WTC11 (cell line): Measurements from ENCODE around the gene EEIG1.
A peak's percentile ranks its signal among the peaks of the same experiment; 100 is the strongest.

ENCODE experiments used
- CBFB ChIP-seq: sonication (generic); formaldehyde crosslinking; IDR thresholded peaks from 2 replicates; pipeline ENCODE4 v1.8.1; 2022; ENCODE audit warnings: mild to moderate bottlenecking, low read depth, missing genetic modification reagents
- CREM ChIP-seq: sonication (generic); formaldehyde crosslinking; IDR thresholded peaks from 2 replicates; pipeline ENCODE4 v1.8.1; 2022; ENCODE audit warnings: mild to moderate bottlenecking, missing genetic modification reagents, moderate library complexity
- ELF4 ChIP-seq: sonication (generic); formaldehyde crosslinking; IDR thresholded peaks from 2 replicates; pipeline ENCODE4 v1.8.1; 2022; ENCODE audit warnings: low read depth, mild to moderate bottlenecking, moderate library complexity, missing genetic modification reagents
- FOXJ3 ChIP-seq: sonication (generic); formaldehyde crosslinking; IDR thresholded peaks from 2 replicates; pipeline ENCODE4 v1.9.0; 2021; ENCODE audit warnings: missing genetic modification reagents, mild to moderate bottlenecking, borderline replicate concordance
- FOXP1 ChIP-seq: sonication (generic); formaldehyde crosslinking; IDR thresholded peaks from 2 replicates; pipeline ENCODE4 v1.8.0; 2022; ENCODE audit warnings: missing genetic modification reagents, mild to moderate bottlenecking, moderate library complexity, borderline replicate concordance
- HMGA2 ChIP-seq: fragments of 250-450 bp; sonication (Bioruptor Pico); IDR thresholded peaks from 2 replicates; pipeline ENCODE4 v1.4.0; 2021; ENCODE audit warnings: mild to moderate bottlenecking, moderate library complexity
- JUN ChIP-seq: sonication (generic); formaldehyde crosslinking; IDR thresholded peaks from 2 replicates; pipeline ENCODE4 v1.8.0; 2023; ENCODE audit warnings: mild to moderate bottlenecking, missing genetic modification reagents
- NFYB ChIP-seq: sonication (generic); formaldehyde crosslinking; conservative IDR thresholded peaks from 2 replicates; pipeline ENCODE4 v1.8.0; 2022; ENCODE audit warnings: low read depth, missing genetic modification reagents
- TEAD4 ChIP-seq: sonication (generic); formaldehyde crosslinking; IDR thresholded peaks from 2 replicates; pipeline ENCODE4 v1.8.0; 2022; ENCODE audit warnings: mild to moderate bottlenecking, missing genetic modification reagents
- ZNF121 ChIP-seq: sonication (generic); formaldehyde crosslinking; IDR thresholded peaks from 2 replicates; pipeline ENCODE4 v1.8.0; 2023; ENCODE audit warnings: missing genetic modification reagents
- TF ChIP-seq, protein P1 (sequence below): fragments of 200-600 bp; IDR thresholded peaks from 2 replicates; pipeline ENCODE4 v1.8.0; 2022; ENCODE audit warnings: antibody characterized with exemption
- TF ChIP-seq, protein P2 (sequence below): sonication (generic); formaldehyde crosslinking; IDR thresholded peaks from 2 replicates; pipeline ENCODE4 v1.8.0; 2022; ENCODE audit warnings: mild to moderate bottlenecking, missing genetic modification reagents
- TF ChIP-seq, protein P3 (sequence below): fragments of 250-450 bp; sonication (Bioruptor Pico); IDR thresholded peaks from 2 replicates; pipeline ENCODE4 v2.1.2; 2022; ENCODE audit warnings: mild to moderate bottlenecking, moderate library complexity
- TF ChIP-seq, protein P4 (sequence below): sonication (generic); formaldehyde crosslinking; IDR thresholded peaks from 2 replicates; pipeline ENCODE4 v1.8.1; 2022; ENCODE audit warnings: mild to moderate bottlenecking, moderate library complexity, missing genetic modification reagents

DNA sequence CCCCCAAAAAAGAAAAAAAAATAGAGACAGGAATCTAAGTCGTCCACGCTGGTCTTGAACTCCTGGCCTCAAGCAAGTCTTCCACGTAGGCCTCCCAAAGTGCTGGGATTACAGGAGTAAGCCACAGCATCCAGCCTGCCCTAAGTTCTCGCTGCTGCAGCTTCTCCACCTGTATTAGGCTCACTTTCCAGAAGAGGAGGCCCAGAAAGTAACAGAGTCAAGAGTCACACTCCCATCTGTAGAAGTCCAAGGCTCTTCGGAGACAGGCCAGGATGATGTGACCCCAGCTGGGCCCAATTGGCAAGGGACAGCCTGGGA lies 1.8 kb downstream of the EEIG1 start:
- TF ChIP-seq CBFB (CRISPR knock-in tag) (no peak), NFYB (no peak), FOXJ3 (CRISPR knock-in tag) (no peak), CREM (CRISPR knock-in tag) (no peak), JUN (CRISPR knock-in tag) (no peak), FOXP1 (CRISPR knock-in tag) (no peak), TEAD4 (CRISPR knock-in tag) (no peak), ELF4 (CRISPR knock-in tag) (no peak), HMGA2 (CRISPR knock-in tag) (no peak), ZNF121 (CRISPR knock-in tag) (peak; percentile 91)
- TF ChIP-seq, protein P1, sequence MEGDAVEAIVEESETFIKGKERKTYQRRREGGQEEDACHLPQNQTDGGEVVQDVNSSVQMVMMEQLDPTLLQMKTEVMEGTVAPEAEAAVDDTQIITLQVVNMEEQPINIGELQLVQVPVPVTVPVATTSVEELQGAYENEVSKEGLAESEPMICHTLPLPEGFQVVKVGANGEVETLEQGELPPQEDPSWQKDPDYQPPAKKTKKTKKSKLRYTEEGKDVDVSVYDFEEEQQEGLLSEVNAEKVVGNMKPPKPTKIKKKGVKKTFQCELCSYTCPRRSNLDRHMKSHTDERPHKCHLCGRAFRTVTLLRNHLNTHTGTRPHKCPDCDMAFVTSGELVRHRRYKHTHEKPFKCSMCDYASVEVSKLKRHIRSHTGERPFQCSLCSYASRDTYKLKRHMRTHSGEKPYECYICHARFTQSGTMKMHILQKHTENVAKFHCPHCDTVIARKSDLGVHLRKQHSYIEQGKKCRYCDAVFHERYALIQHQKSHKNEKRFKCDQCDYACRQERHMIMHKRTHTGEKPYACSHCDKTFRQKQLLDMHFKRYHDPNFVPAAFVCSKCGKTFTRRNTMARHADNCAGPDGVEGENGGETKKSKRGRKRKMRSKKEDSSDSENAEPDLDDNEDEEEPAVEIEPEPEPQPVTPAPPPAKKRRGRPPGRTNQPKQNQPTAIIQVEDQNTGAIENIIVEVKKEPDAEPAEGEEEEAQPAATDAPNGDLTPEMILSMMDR, result no peak
- TF ChIP-seq, protein P2, sequence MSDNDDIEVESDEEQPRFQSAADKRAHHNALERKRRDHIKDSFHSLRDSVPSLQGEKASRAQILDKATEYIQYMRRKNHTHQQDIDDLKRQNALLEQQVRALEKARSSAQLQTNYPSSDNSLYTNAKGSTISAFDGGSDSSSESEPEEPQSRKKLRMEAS, result no peak
- TF ChIP-seq, protein P3, sequence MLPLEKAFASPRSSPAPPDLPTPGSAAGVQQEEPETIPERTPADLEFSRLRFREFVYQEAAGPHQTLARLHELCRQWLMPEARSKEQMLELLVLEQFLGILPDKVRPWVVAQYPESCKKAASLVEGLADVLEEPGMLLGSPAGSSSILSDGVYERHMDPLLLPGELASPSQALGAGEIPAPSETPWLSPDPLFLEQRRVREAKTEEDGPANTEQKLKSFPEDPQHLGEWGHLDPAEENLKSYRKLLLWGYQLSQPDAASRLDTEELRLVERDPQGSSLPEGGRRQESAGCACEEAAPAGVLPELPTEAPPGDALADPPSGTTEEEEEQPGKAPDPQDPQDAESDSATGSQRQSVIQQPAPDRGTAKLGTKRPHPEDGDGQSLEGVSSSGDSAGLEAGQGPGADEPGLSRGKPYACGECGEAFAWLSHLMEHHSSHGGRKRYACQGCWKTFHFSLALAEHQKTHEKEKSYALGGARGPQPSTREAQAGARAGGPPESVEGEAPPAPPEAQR (CRISPR knock-in tag), result no peak
- TF ChIP-seq, protein P4, sequence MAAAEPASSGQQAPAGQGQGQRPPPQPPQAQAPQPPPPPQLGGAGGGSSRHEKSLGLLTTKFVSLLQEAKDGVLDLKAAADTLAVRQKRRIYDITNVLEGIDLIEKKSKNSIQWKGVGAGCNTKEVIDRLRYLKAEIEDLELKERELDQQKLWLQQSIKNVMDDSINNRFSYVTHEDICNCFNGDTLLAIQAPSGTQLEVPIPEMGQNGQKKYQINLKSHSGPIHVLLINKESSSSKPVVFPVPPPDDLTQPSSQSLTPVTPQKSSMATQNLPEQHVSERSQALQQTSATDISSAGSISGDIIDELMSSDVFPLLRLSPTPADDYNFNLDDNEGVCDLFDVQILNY, result no peak
